GM19035 (cell line): Measurements from ENCODE around the gene PIP4K2C.
A peak's percentile ranks its signal among the peaks of the same experiment; 100 is the strongest.
"Not testable (repeated sequence)": the region's sequence is repeated elsewhere in the genome, so short reads cannot be mapped to it uniquely, and the experiment has no call there.

Experiments
- ATAC-seq: cut with Tn5 transposase; IDR thresholded peaks from one replicate; pipeline ENCODE4 v1.9.1; 2021; ENCODE audit not compliant: unreplicated experiment

PIP4K2C gene

GRCh38 chr12:57632958-57633840 is 42.2 kb downstream of the PIP4K2C start, which contains the start of gene B4GALNT1:
Gene B4GALNT1, minus strand, starts transcription at chr12:57633201. Its CDS starts 1,069 bp downstream, at chr12:57632132.
- ATAC-seq: peak; percentile 72

- not testable (repeated sequence) for ATAC-seq
Observed at GRCh38 chr12:57636731-57637130, 45.7 kb downstream of the PIP4K2C start.

GRCh38 chr12:57637364-57637763 is 46.4 kb downstream of the PIP4K2C start:
- no peak for ATAC-seq

- no peak for ATAC-seq
Observed at GRCh38 chr12:57638096-57638495, 47.1 kb downstream of the PIP4K2C start.

- ATAC-seq: no peak
Observed at GRCh38 chr12:57640175-57641042, 49.4 kb downstream of the PIP4K2C start.

- ATAC-seq: no peak
Observed at GRCh38 chr12:57641699-57642442, 50.9 kb downstream of the PIP4K2C start.

- ATAC-seq: not testable (repeated sequence)
Observed at GRCh38 chr12:57645990-57646658, 55.1 kb downstream of the PIP4K2C start.

GRCh38 chr12:57646659-57647049 is 55.7 kb downstream of the PIP4K2C start:
- not testable (repeated sequence) for ATAC-seq
